CD14-positive monocyte (primary cell): ENCODE measurements around the gene BCL2L14. TPM values are rescaled to one million over a fixed set of nuclear protein-coding genes. Genes with fewer than 3 reads are reported as not detected.

Experiments
- DNase-seq, 3 donors: peaks; one replicate each; pipeline ENCODE4 v3.0.0-alpha.2; 2011 to 2022
- H2AFZ ChIP-seq: 2 replicates; pipeline ENCODE4 v1.6.0; 2012; ENCODE audit warnings: mild to moderate bottlenecking, low read depth, low read length, inconsistent platforms; ENCODE audit not compliant: insufficient read depth, poor library complexity, severe bottlenecking
- H3K27ac ChIP-seq, 2 donors: 1 replicate in 1 of 2; 2 replicates in 1 of 2; pipeline ENCODE4 v1.5.1; 2012 to 2013; ENCODE audit warnings: low read length in 2 of 2, control low read depth in 1 of 2, inconsistent platforms in 1 of 2, low read depth in 1 of 2, mild to moderate bottlenecking in 1 of 2
- H3K27me3 ChIP-seq, 2 donors: one replicate each; pipeline versions ENCODE4 v1.6.0 to v1.6.1; 2011 to 2013; ENCODE audit warnings: low read length in 2 of 2; ENCODE audit not compliant: control insufficient read depth in 2 of 2, insufficient read depth in 2 of 2
- H3K36me3 ChIP-seq, 2 donors: replicated peaks in 1 of 2; 1 replicate in 1 of 2; 2 replicates in 1 of 2; pipeline versions ENCODE4 v1.5.1 to v1.6.1; 2012 to 2013; ENCODE audit warnings: low read length in 2 of 2, control low read depth in 1 of 2, inconsistent platforms in 1 of 2, mild to moderate bottlenecking in 1 of 2; ENCODE audit not compliant: insufficient read depth in 2 of 2, control insufficient read depth in 1 of 2
- H3K4me1 ChIP-seq, 2 donors: 1 replicate in 1 of 2; 2 replicates in 1 of 2; pipeline versions ENCODE4 v1.5.1 to v1.6.1; 2012 to 2013; ENCODE audit warnings: low read length in 2 of 2, control low read depth in 1 of 2, inconsistent platforms in 1 of 2, mild to moderate bottlenecking in 1 of 2, moderate library complexity in 1 of 2; ENCODE audit not compliant: insufficient read depth in 2 of 2, control insufficient read depth in 1 of 2
- H3K4me2 ChIP-seq: replicated peaks from 2 replicates; pipeline ENCODE3; 2012; ENCODE audit warnings: low read length, moderate library complexity, mild to moderate bottlenecking; ENCODE audit not compliant: poor library complexity, severe bottlenecking; ENCODE audit errors: extremely low read depth
- H3K4me3 ChIP-seq, 3 experiments: fragments of 200-600 bp in 1 of 3; sonication (generic) in 1 of 3; replicated peaks in 1 of 3; 1 replicate in 2 of 3; 2 replicates in 1 of 3; pipeline ENCODE4 v1.5.1; 2011 to 2013; ENCODE audit warnings: low read length in 3 of 3, mild to moderate bottlenecking in 3 of 3, control low read depth in 2 of 3, low read depth in 2 of 3, inconsistent platforms in 1 of 3, moderate library complexity in 1 of 3
- H3K79me2 ChIP-seq: 2 replicates; pipeline ENCODE4 v1.6.0; 2012; ENCODE audit warnings: mild to moderate bottlenecking, control low read depth, inconsistent platforms, low read length, moderate library complexity; ENCODE audit not compliant: insufficient read depth
- H3K9ac ChIP-seq: 2 replicates; pipeline ENCODE4 v1.6.0; 2017; ENCODE audit warnings: low read length, mild to moderate bottlenecking; ENCODE audit not compliant: insufficient read depth, poor library complexity, severe bottlenecking
- H3K9me3 ChIP-seq, 2 donors: replicated peaks in 1 of 2; 1 replicate in 1 of 2; 2 replicates in 1 of 2; pipeline versions ENCODE4 v1.5.1 to v1.6.1; 2012 to 2013; ENCODE audit warnings: low read length in 2 of 2, control low read depth in 1 of 2; ENCODE audit not compliant: control insufficient read depth in 1 of 2, insufficient read depth in 1 of 2
- H4K20me1 ChIP-seq: 2 replicates; pipeline ENCODE4 v1.6.0; 2012; ENCODE audit warnings: mild to moderate bottlenecking, low read length, control low read depth, moderate library complexity; ENCODE audit not compliant: insufficient read depth
- H3K27ac Mint-ChIP-seq, 7 donors: one replicate each; pipeline ENCODE4 v1.8.0; 2020; ENCODE audit warnings: mild to moderate bottlenecking in 7 of 7, mixed read lengths in 7 of 7, moderate library complexity in 6 of 7, inconsistent platforms in 2 of 7
- H3K27me3 Mint-ChIP-seq, 3 donors: one replicate each; pipeline ENCODE4 v1.8.0; 2021 to 2022; ENCODE audit warnings: low read depth in 3 of 3, mild to moderate bottlenecking in 3 of 3, mixed read lengths in 3 of 3, moderate library complexity in 3 of 3, inconsistent platforms in 1 of 3
- H3K36me3 Mint-ChIP-seq, 2 donors: one replicate each; pipeline ENCODE4 v1.8.0; 2020; ENCODE audit warnings: mixed read lengths in 2 of 2, inconsistent platforms in 1 of 2, mild to moderate bottlenecking in 1 of 2
- H3K4me1 Mint-ChIP-seq: one replicate; pipeline ENCODE4 v1.8.0; 2020; ENCODE audit warnings: mild to moderate bottlenecking, mixed read lengths
- H3K4me3 Mint-ChIP-seq, 2 donors: one replicate each; pipeline ENCODE4 v1.8.0; 2020; ENCODE audit warnings: mild to moderate bottlenecking in 2 of 2, mixed read lengths in 2 of 2, moderate library complexity in 1 of 2
- H3K9me3 Mint-ChIP-seq, 7 donors: one replicate each; pipeline ENCODE4 v1.8.0; 2020 to 2022; ENCODE audit warnings: mixed read lengths in 7 of 7, mild to moderate bottlenecking in 6 of 7, moderate library complexity in 6 of 7, inconsistent platforms in 2 of 7
- WGBS: methylation state at CpG from one replicate; pipeline ENCODE4 v1.1.5; 2013; ENCODE audit warnings: missing lambda C conversion rate; ENCODE audit not compliant: insufficient coverage; 5-methylcytosine and 5-hydroxymethylcytosine counted together
- intact Hi-C, 2 donors: fragments of 100-400 bp; cut with micrococcal nuclease; formaldehyde crosslinking; loops; one replicate each; pipeline versions ENCODE4 v1.15.0 to v1.15.1; 2023
- polyA plus RNA-seq, 3 donors: library from polyadenylated mRNA; depleted of rRNA in 1 of 3; unstranded in 2 of 3; stranded (reverse) in 1 of 3; fragments of 300-500 nt in 2 of 3; fragments of >200 nt in 1 of 3; fragmentation: Illumina TruSeq in 2 of 3; gene quantifications; 1 replicate in 2 of 3; 2 replicates in 1 of 3; pipeline ENCODE4 v1.2.3, GENCODE V29; 2012 to 2021
- TF ChIP-seq, protein P1 (sequence below): fragments of 200-600 bp; IDR thresholded peaks from one replicate; pipeline ENCODE4 v1.8.0; 2022; ENCODE audit warnings: antibody characterized with exemption, mild to moderate bottlenecking

Gene BCL2L14
- polyA plus RNA-seq, 3 donors = not detected

DNA sequence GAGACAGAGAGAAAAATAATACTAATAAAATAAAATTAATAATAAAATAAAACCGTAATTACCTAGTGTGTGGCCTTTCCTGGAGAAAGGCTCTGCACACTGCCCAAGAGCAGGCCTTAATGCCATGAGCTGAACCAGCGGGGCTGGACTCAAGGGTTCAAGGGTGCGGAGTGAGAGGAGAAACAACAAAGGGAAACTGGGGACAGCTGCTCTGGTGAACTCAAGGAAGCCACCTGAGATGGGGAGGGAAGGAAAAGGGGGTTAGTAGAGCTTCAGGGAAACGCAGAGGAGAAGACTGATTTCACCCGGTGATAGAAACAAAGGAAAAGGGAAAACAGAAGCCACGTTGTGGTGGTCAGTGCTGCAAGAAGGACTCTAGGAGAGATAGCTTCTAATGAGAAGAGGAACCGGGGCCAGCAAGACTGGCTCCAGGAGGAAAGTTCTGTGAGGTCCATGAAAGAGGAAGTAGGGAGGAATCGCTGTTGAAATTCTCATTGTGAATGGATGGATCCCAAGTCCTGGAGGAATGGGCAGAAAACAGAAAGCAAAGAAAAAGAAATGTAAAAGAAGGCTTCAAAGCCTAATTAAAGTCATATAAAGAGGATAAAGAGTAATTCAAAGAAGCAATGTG is 48.3 kb upstream of the BCL2L14 start:
- Histone ChIP-seq H3K27me3 (no peaks in the 10 kb centered on the region), H3K4me2 (peak overlapping the region; percentile 52), H4K20me1 (no peaks in the 10 kb centered on the region), H3K27ac (no peak overlapping the region), H2AFZ (no peak overlapping the region), H3K4me1 (peaks cover 18 to 25% of the 10 kb centered on the region in 2 donors), H3K36me3 (no peaks in the 10 kb centered on the region), H3K9ac (no peak overlapping the region), H3K4me3 (peak overlapping the region in 1 of 3 experiments; percentile 31), H3K9me3 (no peaks in the 10 kb centered on the region), H3K79me2 (no peaks in the 10 kb centered on the region)
- Mint-ChIP-seq H3K4me1 (peaks cover 27% of the 10 kb centered on the region), H3K9me3 (peaks cover 0 to 6% (median 0%) of the 10 kb centered on the region in 7 donors), H3K4me3 (peak overlapping the region; percentile 29 to 66), H3K36me3 (no peaks in the 10 kb centered on the region), H3K27me3 (no peaks in the 10 kb centered on the region), H3K27ac (peak overlapping the region in 4 of 7 donors; percentile 28 to 52 (median 44))
- 25% methylated on average over 7 of the region's 8 CpGs for WGBS
- TF ChIP-seq, protein P1, sequence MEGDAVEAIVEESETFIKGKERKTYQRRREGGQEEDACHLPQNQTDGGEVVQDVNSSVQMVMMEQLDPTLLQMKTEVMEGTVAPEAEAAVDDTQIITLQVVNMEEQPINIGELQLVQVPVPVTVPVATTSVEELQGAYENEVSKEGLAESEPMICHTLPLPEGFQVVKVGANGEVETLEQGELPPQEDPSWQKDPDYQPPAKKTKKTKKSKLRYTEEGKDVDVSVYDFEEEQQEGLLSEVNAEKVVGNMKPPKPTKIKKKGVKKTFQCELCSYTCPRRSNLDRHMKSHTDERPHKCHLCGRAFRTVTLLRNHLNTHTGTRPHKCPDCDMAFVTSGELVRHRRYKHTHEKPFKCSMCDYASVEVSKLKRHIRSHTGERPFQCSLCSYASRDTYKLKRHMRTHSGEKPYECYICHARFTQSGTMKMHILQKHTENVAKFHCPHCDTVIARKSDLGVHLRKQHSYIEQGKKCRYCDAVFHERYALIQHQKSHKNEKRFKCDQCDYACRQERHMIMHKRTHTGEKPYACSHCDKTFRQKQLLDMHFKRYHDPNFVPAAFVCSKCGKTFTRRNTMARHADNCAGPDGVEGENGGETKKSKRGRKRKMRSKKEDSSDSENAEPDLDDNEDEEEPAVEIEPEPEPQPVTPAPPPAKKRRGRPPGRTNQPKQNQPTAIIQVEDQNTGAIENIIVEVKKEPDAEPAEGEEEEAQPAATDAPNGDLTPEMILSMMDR = no peak
- peak in 2 of 3 donors; percentile 63 to 65 for DNase-seq
- intact Hi-C loops = no loop called here

DNA sequence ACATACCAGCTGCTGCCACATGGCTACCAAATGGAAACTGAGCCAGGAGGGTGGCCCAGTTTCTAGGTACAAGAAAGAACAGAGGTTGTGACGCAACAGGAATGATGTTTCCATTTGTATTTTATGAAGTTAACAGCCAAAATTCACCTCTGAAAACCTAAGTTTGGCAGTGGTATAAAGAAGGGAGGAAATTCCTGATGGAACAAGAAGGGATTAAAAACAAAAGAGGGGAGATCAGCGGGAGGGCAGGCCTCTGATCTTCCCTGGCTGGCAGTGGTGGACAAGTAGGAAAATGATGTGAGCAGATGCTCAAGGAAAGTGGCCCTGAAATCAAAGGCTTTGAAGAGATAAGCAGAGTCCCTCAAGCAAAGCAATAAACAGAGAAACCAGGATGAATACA is 47.3 kb upstream of the BCL2L14 start:
- H3K9me3 Mint-ChIP-seq = peaks cover 0 to 4% (median 0%) of the 10 kb centered on the region in 7 donors
- intact Hi-C loops = no loop called here
- no peaks in the 10 kb centered on the region for H4K20me1 ChIP-seq
- H2AFZ ChIP-seq = no peak overlapping the region
- WGBS = no CpG with 5 or more reads among the region's 2 CpGs
- H3K9me3 ChIP-seq = no peaks in the 10 kb centered on the region
- DNase-seq = no peak
- H3K9ac ChIP-seq = no peak overlapping the region
- no peaks in the 10 kb centered on the region for H3K36me3 ChIP-seq
- no peaks in the 10 kb centered on the region for H3K27me3 Mint-ChIP-seq
- H3K4me1 Mint-ChIP-seq = peaks cover 35% of the 10 kb centered on the region
- peaks cover 23 to 33% of the 10 kb centered on the region in 2 donors for H3K4me1 ChIP-seq
- H3K79me2 ChIP-seq = no peaks in the 10 kb centered on the region
- H3K27ac ChIP-seq = no peak overlapping the region
- H3K27ac Mint-ChIP-seq = peak overlapping the region in 1 of 7 donors; percentile 26
- no peaks in the 10 kb centered on the region for H3K36me3 Mint-ChIP-seq
- TF ChIP-seq, protein P1 = no peak
- H3K4me3 ChIP-seq = no peak overlapping the region
- H3K4me3 Mint-ChIP-seq = no peak overlapping the region
- no peaks in the 10 kb centered on the region for H3K27me3 ChIP-seq
- no peak overlapping the region for H3K4me2 ChIP-seq
